ENCODE data around the gene CXCL3. TPM values are rescaled to one million over a fixed set of nuclear protein-coding genes. Genes with fewer than 3 reads are reported as not detected.
A peak's percentile ranks its signal among the peaks of the same experiment; 100 is the strongest.

Gene CXCL3
- total RNA-seq, 5 donors from 2014 or later (not counting 1 experiment from before 2014, with no cell fraction given): 0.32 to 0.35 TPM; not detected in 3

- ATAC-seq (replicated peaks in 1 of 4) (no peak), DNase-seq (no peak)
- Mint-ChIP-seq H3K4me3 (peak overlapping the region; percentile 60 to 87 (median 72)), H3K9me3 (no peaks in the 10 kb centered on the region), H3K27me3 (peaks cover 40 to 47% of the 10 kb centered on the region in 2 donors), H3K27ac (no peak overlapping the region), H3K4me1 (peaks cover 7 to 11% (median 10%) of the 10 kb centered on the region in 3 donors), H3K36me3 (no peaks in the 10 kb centered on the region)
- peak overlapping the region in 1 of 2 donors; percentile 100 for H3K4me3 ChIP-seq (ENCODE audit: control insufficient read depth in 1 of 2, extremely low read depth in 1 of 2, low read length in 1 of 2)
- ChIA-PET CTCF (no interaction called here), POLR2A (no interaction called here)
- peaks cover 0 to 10% of the 10 kb centered on the region in 2 experiments for H3K4me1 ChIP-seq (ENCODE audit: control insufficient read depth in 1 of 2, extremely low read depth in 1 of 2, insufficient read depth in 2 of 2, low read length in 2 of 2)
- H3K9me3 ChIP-seq: no peaks in the 10 kb centered on the region
- no peaks in the 10 kb centered on the region for H3K36me3 ChIP-seq (ENCODE audit: control insufficient read depth in 2 of 2, extremely low read depth in 1 of 2, insufficient read depth in 1 of 2, low read length in 1 of 2)
- peaks cover 0 to 17% of the 10 kb centered on the region in 2 experiments for H3K27me3 ChIP-seq (replicated peaks in 1 of 2; ENCODE audit: control insufficient read depth in 2 of 2, extremely low read depth in 1 of 2, insufficient read depth in 2 of 2, low read length in 1 of 2)
- WGBS (ENCODE audit: insufficient coverage): 11% methylated on average over 15 of the region's 17 CpGs
- no peak overlapping the region for H3K27ac ChIP-seq (ENCODE audit: low read length)
Observed at GRCh38 chr4:74038086-74038424, 434 bp downstream of the CXCL3 start.

DNA sequence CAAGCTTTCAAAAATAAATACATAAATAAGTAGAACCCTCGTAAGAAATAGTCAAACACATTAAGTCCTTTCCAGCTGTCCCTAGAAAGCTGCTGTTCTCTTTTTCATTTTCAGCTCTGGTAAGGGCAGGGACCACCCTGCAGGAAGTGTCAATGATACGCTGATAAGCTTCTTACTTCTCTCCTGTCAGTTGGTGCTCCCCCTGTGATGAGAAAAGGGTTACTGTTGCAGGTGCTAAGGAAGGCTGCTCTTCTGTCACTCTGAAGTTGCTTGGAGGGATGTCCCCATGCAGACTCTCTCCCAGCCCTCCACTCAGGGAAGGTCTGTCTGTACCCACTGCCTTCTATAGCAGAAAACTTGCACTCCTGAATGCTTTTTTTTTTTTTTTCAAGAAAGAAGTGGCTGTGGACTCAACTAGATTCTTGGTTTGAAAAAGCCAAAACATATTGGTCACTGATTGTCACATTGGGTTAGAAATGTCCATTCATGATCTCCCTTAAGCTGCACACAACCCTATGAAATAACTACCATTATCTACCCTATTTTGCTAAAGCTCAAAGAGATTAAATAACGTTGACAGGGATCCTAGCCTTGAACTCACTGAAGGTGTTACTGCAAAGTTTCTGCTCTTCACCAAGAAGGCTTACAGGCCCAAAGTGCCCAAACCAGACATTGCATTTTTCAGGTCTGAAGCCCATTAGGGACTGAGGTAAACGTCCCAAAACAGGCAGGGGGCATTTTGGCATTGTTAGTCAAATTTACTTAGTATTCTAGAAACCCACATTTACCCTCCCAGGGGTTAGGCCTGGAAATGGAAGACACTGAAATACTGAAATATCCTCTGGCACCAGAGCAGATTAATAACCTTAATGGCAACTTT is 1.2 kb downstream of the CXCL3 start:
- peaks cover 0 to 10% of the 10 kb centered on the region in 2 experiments for H3K4me1 ChIP-seq (ENCODE audit: control insufficient read depth in 1 of 2, extremely low read depth in 1 of 2, insufficient read depth in 2 of 2, low read length in 2 of 2)
- ChIA-PET CTCF (interaction anchor here in 1 of 2 donors (0.7 kb wide), 1 partner anchor 9 kb away, joined by 5 read pairs; no protein-coding TSS in a partner anchor), POLR2A (interaction anchor here in 1 of 2 donors (0.7 kb wide), 1 partner anchor 34 kb away, joined by 3 read pairs; no protein-coding TSS in a partner anchor)
- no peak overlapping the region for H3K4me3 ChIP-seq (ENCODE audit: control insufficient read depth in 1 of 2, extremely low read depth in 1 of 2, low read length in 1 of 2)
- Mint-ChIP-seq H3K27ac (no peak overlapping the region), H3K4me1 (peaks cover 7 to 11% (median 10%) of the 10 kb centered on the region in 3 donors), H3K27me3 (peaks cover 45 to 47% of the 10 kb centered on the region in 2 donors), H3K36me3 (no peaks in the 10 kb centered on the region), H3K9me3 (no peaks in the 10 kb centered on the region), H3K4me3 (peak overlapping the region; percentile 50 to 87 (median 72))
- ATAC-seq (replicated peaks in 1 of 4) (no peak), DNase-seq (no peak)
- WGBS (ENCODE audit: insufficient coverage): no CpG with 5 or more reads among the region's 4 CpGs
- no peaks in the 10 kb centered on the region for H3K9me3 ChIP-seq
- no peak overlapping the region for H3K27ac ChIP-seq (ENCODE audit: low read length)
- H3K27me3 ChIP-seq (replicated peaks in 1 of 2; ENCODE audit: control insufficient read depth in 2 of 2, extremely low read depth in 1 of 2, insufficient read depth in 2 of 2, low read length in 1 of 2): peaks cover 0 to 19% of the 10 kb centered on the region in 2 experiments
- H3K36me3 ChIP-seq (ENCODE audit: control insufficient read depth in 2 of 2, extremely low read depth in 1 of 2, insufficient read depth in 1 of 2, low read length in 1 of 2): no peaks in the 10 kb centered on the region

- H3K9me3 ChIP-seq: no peaks in the 10 kb centered on the region
- no peak overlapping the region for H3K27ac ChIP-seq (ENCODE audit: low read length)
- Mint-ChIP-seq H3K4me3 (no peak overlapping the region), H3K27ac (no peak overlapping the region), H3K27me3 (peaks cover 17 to 22% of the 10 kb centered on the region in 2 donors), H3K4me1 (peaks cover 0 to 7% (median 6%) of the 10 kb centered on the region in 3 donors), H3K9me3 (peaks cover under 1 to 2% (median 1%) of the 10 kb centered on the region in 3 donors), H3K36me3 (no peaks in the 10 kb centered on the region)
- peaks cover 0 to 10% of the 10 kb centered on the region in 2 experiments for H3K27me3 ChIP-seq (replicated peaks in 1 of 2; ENCODE audit: control insufficient read depth in 2 of 2, extremely low read depth in 1 of 2, insufficient read depth in 2 of 2, low read length in 1 of 2)
- DNase-seq: no peak
- H3K4me3 ChIP-seq (ENCODE audit: control insufficient read depth in 1 of 2, extremely low read depth in 1 of 2, low read length in 1 of 2): no peak overlapping the region
- peaks cover 0 to 5% of the 10 kb centered on the region in 2 experiments for H3K4me1 ChIP-seq (ENCODE audit: control insufficient read depth in 1 of 2, extremely low read depth in 1 of 2, insufficient read depth in 2 of 2, low read length in 2 of 2)
- ChIA-PET POLR2A (no interaction called here), CTCF (no interaction called here)
- H3K36me3 ChIP-seq (ENCODE audit: control insufficient read depth in 2 of 2, extremely low read depth in 1 of 2, insufficient read depth in 1 of 2, low read length in 1 of 2): no peaks in the 10 kb centered on the region
- ATAC-seq (replicated peaks in 1 of 4): no peak
Observed at GRCh38 chr4:74033739-74034138, 4.8 kb downstream of the CXCL3 start.

GRCh38 chr4:74032064-74032463 is 6.4 kb downstream of the CXCL3 start:
- ChIA-PET POLR2A (interaction anchor here in 1 of 2 donors (0.6 kb wide), 1 partner anchor 16 kb away, joined by 4 read pairs; no protein-coding TSS in a partner anchor), CTCF (no interaction called here)
- no peaks in the 10 kb centered on the region for H3K4me1 ChIP-seq (ENCODE audit: control insufficient read depth in 1 of 2, extremely low read depth in 1 of 2, insufficient read depth in 2 of 2, low read length in 2 of 2)
- H3K27me3 ChIP-seq (replicated peaks in 1 of 2; ENCODE audit: control insufficient read depth in 2 of 2, extremely low read depth in 1 of 2, insufficient read depth in 2 of 2, low read length in 1 of 2): peaks cover 0 to 2% of the 10 kb centered on the region in 2 experiments
- ATAC-seq (replicated peaks in 1 of 4) (no peak), DNase-seq (no peak)
- no peaks in the 10 kb centered on the region for H3K36me3 ChIP-seq (ENCODE audit: control insufficient read depth in 2 of 2, extremely low read depth in 1 of 2, insufficient read depth in 1 of 2, low read length in 1 of 2)
- no peak overlapping the region for H3K4me3 ChIP-seq (ENCODE audit: control insufficient read depth in 1 of 2, extremely low read depth in 1 of 2, low read length in 1 of 2)
- Mint-ChIP-seq H3K27me3 (peaks cover 7 to 13% of the 10 kb centered on the region in 2 donors), H3K27ac (no peak overlapping the region), H3K36me3 (no peaks in the 10 kb centered on the region), H3K9me3 (peaks cover 3 to 6% (median 3%) of the 10 kb centered on the region in 3 donors), H3K4me1 (no peaks in the 10 kb centered on the region), H3K4me3 (no peak overlapping the region)
- H3K27ac ChIP-seq (ENCODE audit: low read length): no peak overlapping the region
- H3K9me3 ChIP-seq: no peaks in the 10 kb centered on the region

DNA sequence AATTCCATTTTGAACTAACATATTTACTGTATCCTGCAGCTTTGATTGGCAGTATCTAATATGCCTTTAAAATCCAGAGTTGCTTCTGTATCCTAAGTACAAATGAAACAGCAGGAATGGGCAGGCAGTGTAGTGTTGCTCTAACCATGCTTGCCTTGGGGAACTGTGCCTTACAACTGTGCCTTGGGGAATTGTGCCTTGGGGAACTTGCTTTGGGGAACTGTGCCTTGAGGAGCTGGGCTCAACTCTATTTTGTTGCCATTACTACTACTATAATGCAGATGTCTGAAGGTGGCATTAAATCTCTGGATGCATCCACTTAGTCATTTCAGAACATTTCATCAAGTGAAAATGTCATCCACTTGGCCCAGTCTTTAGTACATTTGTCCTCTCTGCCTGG is 6.9 kb downstream of the CXCL3 start:
- H3K9me3 Mint-ChIP-seq: peaks cover 3 to 6% (median 3%) of the 10 kb centered on the region in 3 donors
- H3K36me3 Mint-ChIP-seq: no peaks in the 10 kb centered on the region
- Histone ChIP-seq H3K27me3 (replicated peaks in 1 of 2; ENCODE audit: control insufficient read depth in 2 of 2, extremely low read depth in 1 of 2, insufficient read depth in 2 of 2, low read length in 1 of 2) (peaks cover 0 to 2% of the 10 kb centered on the region in 2 experiments), H3K27ac (ENCODE audit: low read length) (no peak overlapping the region), H3K4me1 (ENCODE audit: control insufficient read depth in 1 of 2, extremely low read depth in 1 of 2, insufficient read depth in 2 of 2, low read length in 2 of 2) (no peaks in the 10 kb centered on the region), H3K9me3 (no peaks in the 10 kb centered on the region), H3K4me3 (ENCODE audit: control insufficient read depth in 1 of 2, extremely low read depth in 1 of 2, low read length in 1 of 2) (no peak overlapping the region), H3K36me3 (ENCODE audit: control insufficient read depth in 2 of 2, extremely low read depth in 1 of 2, insufficient read depth in 1 of 2, low read length in 1 of 2) (no peaks in the 10 kb centered on the region)
- ATAC-seq (replicated peaks in 1 of 4) (no peak), DNase-seq (no peak)
- peaks cover 7 to 11% of the 10 kb centered on the region in 2 donors for H3K27me3 Mint-ChIP-seq
- ChIA-PET CTCF (no interaction called here), POLR2A (interaction anchor here in 1 of 2 donors (0.6 kb wide), 1 partner anchor 15 kb away, joined by 4 read pairs; no protein-coding TSS in a partner anchor)
- H3K4me1 Mint-ChIP-seq: no peaks in the 10 kb centered on the region
- H3K27ac Mint-ChIP-seq: no peak overlapping the region
- H3K4me3 Mint-ChIP-seq: no peak overlapping the region

- H3K4me1 Mint-ChIP-seq: no peaks in the 10 kb centered on the region
- Histone ChIP-seq H3K27ac (ENCODE audit: low read length) (no peak overlapping the region), H3K9me3 (no peaks in the 10 kb centered on the region), H3K27me3 (replicated peaks in 1 of 2; ENCODE audit: control insufficient read depth in 2 of 2, extremely low read depth in 1 of 2, insufficient read depth in 2 of 2, low read length in 1 of 2) (peaks cover 0 to 2% of the 10 kb centered on the region in 2 experiments), H3K4me3 (ENCODE audit: control insufficient read depth in 1 of 2, extremely low read depth in 1 of 2, low read length in 1 of 2) (no peak overlapping the region), H3K36me3 (ENCODE audit: control insufficient read depth in 2 of 2, extremely low read depth in 1 of 2, insufficient read depth in 1 of 2, low read length in 1 of 2) (no peaks in the 10 kb centered on the region), H3K4me1 (ENCODE audit: control insufficient read depth in 1 of 2, extremely low read depth in 1 of 2, insufficient read depth in 2 of 2, low read length in 2 of 2) (no peaks in the 10 kb centered on the region)
- peaks cover 3 to 15% (median 3%) of the 10 kb centered on the region in 3 donors for H3K9me3 Mint-ChIP-seq
- CTCF ChIA-PET: no interaction called here
- no peaks in the 10 kb centered on the region for H3K36me3 Mint-ChIP-seq
- DNase-seq (no peak), ATAC-seq (replicated peaks in 1 of 4) (no peak)
- POLR2A ChIA-PET: no interaction called here
- H3K4me3 Mint-ChIP-seq: no peak overlapping the region
- no peak overlapping the region for H3K27ac Mint-ChIP-seq
- peaks cover 3 to 7% of the 10 kb centered on the region in 2 donors for H3K27me3 Mint-ChIP-seq
Observed at GRCh38 chr4:74030285-74030684, 8.2 kb downstream of the CXCL3 start.

Data from T-cell (primary cell).